HG03039 (cell line): ENCODE results near the gene DCAF12.
A peak's percentile ranks its signal among the peaks of the same experiment; 100 is the strongest.
"Not testable (repeated sequence)": the region's sequence is repeated elsewhere in the genome, so short reads cannot be mapped to it uniquely, and the experiment has no call there.

Experiments
- ATAC-seq: cut with Tn5 transposase; IDR thresholded peaks from one replicate; pipeline ENCODE4 v1.9.1; 2021; ENCODE audit warnings: mild to moderate bottlenecking, moderate library complexity; ENCODE audit not compliant: unreplicated experiment

DCAF12 gene

GRCh38 chr9:34072410-34072809 lies 54.1 kb downstream of the DCAF12 start:
- ATAC-seq = no peak

DNA sequence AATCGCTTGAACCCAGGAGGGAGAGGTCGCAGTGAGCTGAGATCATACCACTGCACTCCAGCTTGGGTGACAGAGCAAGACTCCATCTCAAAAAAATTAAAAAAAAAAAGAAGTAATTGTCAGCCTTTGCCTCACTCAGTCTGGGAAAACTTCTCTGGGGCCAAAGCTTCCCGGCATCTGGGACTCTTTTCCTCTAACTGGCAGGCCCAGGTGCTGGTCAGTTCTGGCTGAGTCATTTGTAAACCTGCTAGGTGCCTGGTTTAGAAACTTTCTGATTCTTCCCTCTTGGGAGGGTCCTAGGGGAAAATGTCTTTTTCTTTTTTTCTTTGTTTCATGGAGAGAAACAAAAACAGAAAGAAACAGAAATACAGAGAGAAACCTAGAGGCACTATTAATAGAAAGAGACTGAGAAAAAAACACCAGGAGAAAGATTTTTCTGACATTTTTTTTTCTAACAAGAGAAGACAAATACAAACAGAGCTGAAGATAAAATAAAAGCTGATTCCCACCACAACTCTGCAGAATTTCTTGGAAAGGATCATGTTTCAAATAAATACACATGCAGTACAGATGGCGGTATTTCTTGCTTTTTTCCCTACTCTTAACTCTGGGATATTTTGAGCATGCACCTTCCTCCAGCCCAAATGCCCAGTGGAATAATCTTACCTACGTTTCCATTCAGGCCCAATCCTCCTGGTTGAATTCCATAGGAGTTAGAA lies 55.7 kb downstream of the DCAF12 start:
- ATAC-seq = no peak

- no peak for ATAC-seq
These were observed 56.7 kb downstream of the DCAF12 start for GRCh38 chr9:34069831-34070230.

- no peak for ATAC-seq
These were observed 61.0 kb downstream of the DCAF12 start for GRCh38 chr9:34065541-34065940.

- no peak for ATAC-seq
These were observed 66.5 kb downstream of the DCAF12 start for GRCh38 chr9:34059954-34060353.

DNA sequence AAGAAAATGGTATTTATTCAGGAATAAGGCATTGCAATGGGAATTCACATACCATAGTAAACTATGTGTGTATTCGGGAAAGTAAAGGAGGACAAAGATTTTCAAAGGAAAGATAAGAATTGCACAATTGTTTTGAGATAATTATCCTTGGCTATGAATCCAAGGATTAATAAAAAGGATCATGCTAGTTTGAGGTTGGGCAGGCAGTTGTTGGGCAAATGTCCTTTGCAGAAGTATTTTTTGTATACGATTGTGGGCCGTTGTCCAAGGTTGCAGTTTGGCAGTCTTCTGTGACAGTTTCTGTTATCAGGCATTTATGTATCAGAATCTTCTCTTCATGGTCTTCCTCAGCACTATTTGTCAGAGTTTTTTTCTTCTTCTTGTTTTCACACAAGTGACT lies 67.2 kb downstream of the DCAF12 start:
- ATAC-seq = no peak

GRCh38 chr9:34049630-34050384 lies 76.7 kb downstream of the DCAF12 start:
- no peak for ATAC-seq

GRCh38 chr9:34048727-34049629 lies 77.5 kb downstream of the DCAF12 start, which contains the start of gene UBAP2:
UBAP2 (minus strand) TSS chr9:34048887; CDS start chr9:34017148, 31,739 bp downstream.
- ATAC-seq = peak; percentile 66

- peak; percentile 26 for ATAC-seq
These were observed 78.4 kb downstream of the DCAF12 start for GRCh38 chr9:34047864-34048726.

GRCh38 chr9:34046784-34047379 lies 79.6 kb downstream of the DCAF12 start:
- no peak for ATAC-seq

GRCh38 chr9:34045903-34046302 lies 80.6 kb downstream of the DCAF12 start:
- no peak for ATAC-seq

- not testable (repeated sequence) for ATAC-seq
These were observed 84.4 kb downstream of the DCAF12 start for GRCh38 chr9:34042074-34042473.

- not testable (repeated sequence) for ATAC-seq
These were observed 87.6 kb downstream of the DCAF12 start for GRCh38 chr9:34038851-34039250.

DNA sequence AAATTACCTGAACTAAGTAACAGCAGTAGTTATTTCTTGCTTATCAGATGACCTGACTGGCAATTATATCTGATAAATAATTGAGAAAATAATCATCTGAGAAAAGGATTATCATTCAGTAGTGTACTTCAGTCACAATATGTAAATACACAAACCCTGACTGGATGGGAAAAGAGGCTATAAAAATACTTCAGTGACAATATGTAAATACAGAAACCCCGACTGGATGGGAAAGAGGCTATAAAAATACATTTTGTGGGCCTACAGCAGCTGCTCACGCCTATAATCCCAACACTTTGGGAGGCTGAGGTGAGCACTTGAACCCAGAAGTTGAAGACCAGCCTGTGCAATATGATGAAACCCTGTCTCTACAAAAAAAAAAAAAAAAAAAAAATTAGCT lies 88.9 kb downstream of the DCAF12 start:
- ATAC-seq = no peak

DNA sequence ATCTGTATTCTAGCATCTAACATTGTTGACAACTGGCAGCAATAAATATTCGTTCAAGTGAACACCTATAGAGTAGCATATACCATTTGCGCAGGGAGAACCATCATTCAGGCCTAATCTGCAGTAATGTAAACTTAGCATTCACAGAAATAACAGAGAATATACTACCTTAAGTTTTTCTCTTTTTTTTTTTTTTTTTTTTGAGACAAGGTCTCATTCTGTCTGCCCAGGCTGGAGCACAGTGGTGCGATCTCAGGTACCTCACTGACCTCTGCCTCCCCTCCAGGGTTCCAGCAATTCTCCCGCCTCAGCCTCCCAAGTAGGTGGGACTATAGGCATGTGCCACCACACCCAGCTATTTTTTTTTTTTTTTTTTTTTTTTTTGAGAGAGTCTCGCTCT lies 89.9 kb downstream of the DCAF12 start:
- ATAC-seq = no peak
